GM23338 (cell line): Measurements from ENCODE around the gene MAPT.

Experiments
- CREB1 ChIP-seq: fragments of 250-450 bp; sonication (Bioruptor Pico); IDR thresholded peaks from 2 replicates; pipeline ENCODE4 v1.5.0; 2020; ENCODE audit warnings: low read depth, mild to moderate bottlenecking, moderate library complexity
- CTCF ChIP-seq, 2 experiments: fragments of 200-600 bp in 1 of 2; sonication (generic) in 1 of 2; conservative IDR thresholded peaks; 2 replicates each; pipeline versions ENCODE4 v1.5.1 to v1.6.1; 2016 to 2017; ENCODE audit warnings: antibody characterized with exemption in 2 of 2, low read depth in 2 of 2, mild to moderate bottlenecking in 2 of 2, moderate library complexity in 1 of 2
- EZH2 ChIP-seq: fragments of 200-600 bp; sonication (generic); IDR thresholded peaks from one replicate; pipeline ENCODE4 v1.8.0; 2017; ENCODE audit warnings: antibody characterized with exemption, mild to moderate bottlenecking, low read depth; ENCODE audit not compliant: unreplicated experiment
- JUNB ChIP-seq: IDR thresholded peaks from one replicate; pipeline ENCODE4 v1.6.1; 2016; ENCODE audit warnings: antibody characterized with exemption; ENCODE audit not compliant: unreplicated experiment
- NANOG ChIP-seq: IDR thresholded peaks from 2 replicates; pipeline ENCODE4 v1.6.1; 2016; ENCODE audit warnings: antibody characterized with exemption, borderline replicate concordance
- POLR2AphosphoS5 ChIP-seq: IDR thresholded peaks from 2 replicates; pipeline ENCODE4 v1.6.1; 2016; ENCODE audit warnings: antibody characterized with exemption, low read depth
- ZNF114 ChIP-seq: fragments of 250-450 bp; sonication (Bioruptor Pico); IDR thresholded peaks from 2 replicates; pipeline ENCODE4 v1.5.0; 2020; ENCODE audit warnings: mild to moderate bottlenecking, moderate library complexity

DNA sequence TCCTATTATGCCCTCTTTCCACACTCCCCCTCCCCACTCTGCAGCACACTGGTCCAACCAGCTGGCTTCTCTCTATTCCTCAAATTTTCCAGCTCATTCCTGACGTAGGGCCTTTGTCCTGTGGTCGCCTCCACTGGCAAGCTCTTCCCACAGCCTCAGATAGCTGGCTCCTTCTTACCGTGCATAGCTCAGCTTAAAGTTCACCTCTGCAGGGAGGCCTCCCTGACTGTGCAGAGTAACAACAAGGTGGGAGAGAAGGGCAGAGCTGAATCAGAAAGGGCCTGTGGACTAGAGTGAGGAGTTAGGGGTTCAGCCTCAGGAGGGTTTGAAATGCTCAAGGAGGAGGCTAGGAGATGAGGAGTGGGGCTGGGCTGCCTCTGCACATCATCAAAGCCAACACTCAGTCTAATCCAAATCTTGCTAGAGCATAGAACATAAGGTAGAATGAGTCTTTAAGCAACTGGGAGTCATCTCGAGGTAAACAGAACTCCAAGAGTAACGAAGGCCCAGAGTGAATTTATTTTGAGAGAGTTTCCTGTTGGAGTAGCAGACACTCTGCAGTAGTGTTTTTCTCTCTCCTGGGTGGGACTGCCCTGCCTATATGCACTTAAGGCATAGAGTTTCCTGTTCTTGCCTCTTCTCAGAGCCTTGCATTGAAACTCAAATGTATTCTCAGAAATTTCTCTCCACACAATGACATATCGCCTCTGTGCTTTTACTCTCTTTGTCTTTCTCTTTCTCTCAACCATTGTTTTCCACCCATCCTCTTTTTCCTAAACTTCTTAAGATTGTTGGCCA is 30.3 kb upstream of the MAPT start:
- TF ChIP-seq CTCF (conservative IDR thresholded peaks at IDR 0.05; ENCODE audit: low read depth in 2 of 2), result no peak
- no peak for TF ChIP-seq JUNB
- no peak for TF ChIP-seq NANOG
- no peak for TF ChIP-seq POLR2AphosphoS5
- TF ChIP-seq ZNF114 (CRISPR knock-in tag), result no peak
- TF ChIP-seq CREB1, result no peak
- TF ChIP-seq EZH2, result no peak
